ENCODE results near the gene CD4.
"Not testable (repeated sequence)": the region's sequence is repeated elsewhere in the genome, so short reads cannot be mapped to it uniquely, and the experiment has no call there.

Gene CD4

DNA sequence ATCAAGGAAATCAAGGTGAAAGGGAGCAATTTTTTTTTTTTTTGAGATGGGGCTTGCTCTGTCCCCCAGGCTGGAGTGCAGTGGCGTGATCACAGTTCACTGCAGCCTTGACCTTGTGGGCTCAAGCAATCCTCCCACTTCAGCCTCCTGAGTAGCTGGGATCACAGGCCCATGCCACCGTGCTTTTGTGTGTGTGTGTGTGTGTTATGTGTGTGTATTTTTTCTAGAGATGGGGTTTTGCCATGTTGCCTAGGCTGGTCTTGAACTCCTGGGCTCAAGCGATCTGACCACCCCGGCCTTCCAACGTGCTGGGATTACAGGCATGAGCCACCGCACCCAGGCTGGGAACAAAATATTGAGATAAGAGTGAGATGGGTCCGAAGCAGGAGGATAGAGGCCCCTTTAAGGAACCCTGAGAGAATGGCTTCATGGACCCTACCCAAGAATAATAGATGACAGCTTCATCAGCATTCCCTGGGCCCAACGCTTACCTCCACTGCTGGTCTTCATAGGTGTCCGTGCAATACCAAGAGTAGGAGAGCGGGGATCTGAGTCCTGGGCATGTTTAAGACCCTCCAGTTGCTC lies 60.7 kb downstream of the CD4 start:
- no peak for DNase-seq

DNA sequence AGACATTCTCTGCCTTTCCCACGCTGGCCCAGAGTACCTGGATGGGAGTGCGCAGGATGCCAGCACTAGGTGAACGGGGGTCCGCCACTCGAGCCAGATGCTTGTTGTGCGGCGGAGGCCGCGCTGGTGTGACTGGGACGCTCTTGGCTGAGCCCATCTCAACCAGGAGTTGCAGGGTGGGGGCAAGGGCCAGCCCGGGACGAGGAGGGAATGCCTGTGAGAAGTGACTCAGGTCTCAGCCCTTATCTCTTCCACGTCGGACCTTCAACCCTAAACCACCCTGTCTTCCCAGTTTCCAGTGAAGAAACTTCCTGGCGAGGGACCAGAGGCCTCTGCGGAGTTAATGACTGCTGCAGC lies 61.4 kb downstream of the CD4 start:
- no peak for DNase-seq

- DNase-seq, result peak; percentile 99
Observed at GRCh38 chr12:6851153-6851920, 62.0 kb downstream of the CD4 start, which contains the start of gene CDCA3. Gene CDCA3, minus strand, starts transcription at chr12:6851286. Its CDS starts 334 bp downstream, at chr12:6850952.

GRCh38 chr12:6851921-6852650 lies 62.8 kb downstream of the CD4 start, which contains the start of gene USP5:
Gene USP5, plus strand, starts transcription at chr12:6852150. Its CDS starts 30 bp downstream, at chr12:6852180.
- DNase-seq, result peak; percentile 100

GRCh38 chr12:6852651-6853354 lies 63.5 kb downstream of the CD4 start:
- peak; percentile 78 for DNase-seq

DNA sequence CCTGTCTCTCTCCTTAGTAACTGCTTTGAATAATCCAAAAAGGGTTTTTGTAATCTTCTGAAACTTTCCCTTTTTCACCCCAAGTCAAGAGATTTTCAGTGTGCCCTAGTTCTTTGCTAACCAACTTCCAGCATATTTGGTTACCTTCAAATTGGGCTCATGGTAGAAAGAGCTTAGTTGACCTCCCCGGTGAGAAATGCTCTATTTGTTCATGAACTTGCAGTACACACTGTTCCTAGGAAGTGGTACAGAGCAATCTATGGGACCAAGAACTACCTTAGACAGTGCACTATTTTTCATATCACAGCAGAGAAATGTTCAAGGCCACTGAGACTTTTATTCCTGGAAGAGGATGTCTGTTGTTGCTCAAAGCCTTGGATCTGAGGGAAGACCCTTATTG lies 64.3 kb downstream of the CD4 start:
- DNase-seq, result no peak

GRCh38 chr12:6854036-6854435 lies 64.7 kb downstream of the CD4 start:
- DNase-seq, result no peak

DNA sequence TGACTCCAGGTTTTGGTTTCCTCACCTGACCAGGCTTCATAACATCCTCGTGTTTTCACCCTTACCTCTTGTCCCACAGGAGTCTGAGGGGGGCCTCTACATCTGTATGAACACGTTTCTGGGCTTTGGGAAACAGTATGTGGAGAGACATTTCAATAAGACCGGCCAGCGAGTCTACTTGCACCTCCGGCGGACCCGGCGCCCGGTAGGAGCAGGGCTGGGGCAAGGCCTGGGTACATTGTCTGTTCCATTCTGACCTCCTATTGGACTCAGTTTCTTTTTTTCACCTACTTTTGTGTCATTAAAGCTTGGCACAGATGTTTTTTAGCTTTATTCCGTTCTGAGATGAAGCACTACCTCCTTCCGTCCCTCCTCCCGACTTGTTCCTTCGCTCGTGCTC lies 66.0 kb downstream of the CD4 start:
- DNase-seq, result no peak

GRCh38 chr12:6858799-6859198 lies 69.5 kb downstream of the CD4 start:
- DNase-seq, result no peak

- no peak for DNase-seq
Observed at GRCh38 chr12:6860116-6860515, 70.8 kb downstream of the CD4 start.

GRCh38 chr12:6860942-6861341 lies 71.6 kb downstream of the CD4 start:
- no peak for DNase-seq

GRCh38 chr12:6861391-6861790 lies 72.1 kb downstream of the CD4 start:
- DNase-seq, result no peak

GRCh38 chr12:6863033-6863432 lies 73.7 kb downstream of the CD4 start:
- DNase-seq, result no peak

DNA sequence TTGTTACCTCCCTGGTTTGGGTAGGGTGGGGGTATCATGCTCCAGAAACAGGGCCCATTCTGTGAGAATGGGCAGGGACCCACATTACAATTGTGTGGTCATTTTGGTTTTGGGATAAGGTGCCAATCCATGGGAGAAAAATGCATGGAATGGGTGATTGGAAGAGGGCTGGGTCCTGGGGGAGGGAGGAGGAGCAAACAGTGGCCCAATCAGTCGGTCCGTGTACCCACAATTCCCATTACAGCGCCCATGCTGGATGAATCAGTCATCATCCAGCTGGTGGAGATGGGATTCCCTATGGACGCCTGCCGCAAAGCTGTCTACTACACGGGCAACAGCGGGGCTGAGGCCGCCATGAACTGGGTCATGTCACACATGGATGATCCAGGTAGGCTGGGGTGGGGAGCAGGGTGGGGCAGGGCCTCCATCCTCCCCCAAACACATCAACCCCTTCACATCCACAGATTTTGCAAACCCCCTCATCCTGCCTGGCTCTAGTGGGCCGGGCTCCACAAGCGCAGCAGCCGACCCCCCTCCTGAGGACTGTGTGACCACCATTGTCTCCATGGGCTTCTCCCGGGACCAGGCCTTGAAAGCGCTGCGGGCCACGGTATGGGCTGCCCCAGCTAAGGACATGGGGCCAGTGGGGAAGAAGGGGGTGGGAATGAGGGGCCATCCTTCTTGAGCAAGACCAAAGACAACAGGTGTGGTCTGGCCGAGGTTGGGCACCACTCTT lies 74.4 kb downstream of the CD4 start:
- DNase-seq, result peak; percentile 39

DNA sequence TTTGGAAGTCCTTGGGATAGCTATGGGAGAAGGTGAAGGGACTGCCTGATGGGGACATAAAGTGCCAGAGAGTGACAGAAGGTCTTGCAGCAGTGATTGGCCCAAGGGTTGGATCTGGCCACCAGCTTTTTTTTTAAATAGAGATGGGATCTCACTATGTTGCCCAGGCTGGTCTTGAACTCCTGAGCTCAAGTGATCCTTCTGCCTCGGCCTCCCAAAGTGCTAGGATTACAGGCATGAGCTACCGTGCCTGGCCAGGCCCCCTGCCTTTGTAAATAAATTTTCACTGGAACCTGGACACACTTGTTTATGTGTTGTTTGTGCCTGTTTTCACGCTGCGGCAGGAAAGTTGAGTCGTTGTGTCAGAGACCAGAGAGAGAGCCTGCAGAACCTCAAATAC lies 76.0 kb downstream of the CD4 start:
- DNase-seq, result not testable (repeated sequence)

- no peak for DNase-seq
Observed at GRCh38 chr12:6866163-6866919, 77.0 kb downstream of the CD4 start.

DNA sequence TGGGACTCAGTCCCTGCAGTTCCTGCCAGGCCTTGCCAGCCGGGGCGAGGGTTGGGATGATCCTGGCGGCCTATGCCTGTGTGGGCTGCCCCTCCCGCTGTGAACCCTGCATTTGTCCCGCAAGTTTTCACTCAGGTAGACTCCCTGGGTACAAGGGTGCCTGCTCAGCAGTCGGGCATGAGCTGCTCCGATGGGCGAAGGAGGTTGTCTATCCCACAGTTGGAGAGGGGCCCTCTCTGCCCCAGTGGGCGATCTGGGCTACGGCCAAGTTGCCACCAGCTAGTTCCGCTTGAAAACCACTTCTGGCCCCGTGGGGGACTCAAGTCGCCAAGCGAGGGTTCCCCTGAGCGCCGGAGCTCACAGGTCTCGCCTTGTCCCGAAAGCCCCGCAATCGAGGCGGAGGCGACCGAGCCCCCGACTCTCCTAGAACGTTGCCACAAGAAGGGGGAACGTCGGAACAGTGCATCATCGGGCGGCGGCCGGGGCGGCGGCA lies 77.6 kb downstream of the CD4 start:
- no peak for DNase-seq

DNA sequence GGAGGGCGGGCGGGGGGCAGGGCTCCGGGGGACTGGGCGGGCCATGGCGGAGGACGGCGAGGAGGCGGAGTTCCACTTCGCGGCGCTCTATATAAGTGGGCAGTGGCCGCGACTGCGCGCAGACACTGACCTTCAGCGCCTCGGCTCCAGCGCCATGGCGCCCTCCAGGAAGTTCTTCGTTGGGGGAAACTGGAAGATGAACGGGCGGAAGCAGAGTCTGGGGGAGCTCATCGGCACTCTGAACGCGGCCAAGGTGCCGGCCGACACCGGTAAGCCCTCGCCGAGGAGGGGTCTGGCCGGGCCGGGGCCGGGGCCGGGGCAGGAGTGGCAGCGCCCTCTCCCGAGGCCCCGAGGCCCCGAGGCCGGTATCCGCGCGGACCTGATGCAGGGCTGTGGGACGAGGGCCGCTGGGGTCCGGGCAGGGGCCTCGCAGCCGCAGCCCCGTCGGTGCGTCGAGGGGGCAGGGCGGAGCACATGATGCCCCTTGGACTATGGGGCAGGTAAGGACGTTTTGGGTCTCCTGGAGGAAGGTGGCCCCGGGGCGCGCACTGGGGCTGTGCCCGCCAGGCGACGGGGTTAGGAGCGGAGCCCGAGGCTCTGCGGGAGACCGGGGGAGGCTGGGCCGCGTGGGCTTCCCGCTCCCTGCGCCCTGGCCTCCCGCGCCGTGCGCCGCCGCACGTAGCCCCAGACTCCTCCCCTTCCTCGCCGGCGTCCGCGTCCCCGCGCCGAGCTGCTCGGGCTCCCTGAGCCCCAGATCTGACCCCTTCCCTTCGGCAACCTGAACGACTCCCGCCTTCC lies 78.3 kb downstream of the CD4 start, which contains the start of gene TPI1:
Gene TPI1, plus strand, starts transcription at position 119 of the 798 bp plus-strand sequence. Its CDS starts 36 bp downstream, at position 155.
- peak; percentile 83 for DNase-seq

DNA sequence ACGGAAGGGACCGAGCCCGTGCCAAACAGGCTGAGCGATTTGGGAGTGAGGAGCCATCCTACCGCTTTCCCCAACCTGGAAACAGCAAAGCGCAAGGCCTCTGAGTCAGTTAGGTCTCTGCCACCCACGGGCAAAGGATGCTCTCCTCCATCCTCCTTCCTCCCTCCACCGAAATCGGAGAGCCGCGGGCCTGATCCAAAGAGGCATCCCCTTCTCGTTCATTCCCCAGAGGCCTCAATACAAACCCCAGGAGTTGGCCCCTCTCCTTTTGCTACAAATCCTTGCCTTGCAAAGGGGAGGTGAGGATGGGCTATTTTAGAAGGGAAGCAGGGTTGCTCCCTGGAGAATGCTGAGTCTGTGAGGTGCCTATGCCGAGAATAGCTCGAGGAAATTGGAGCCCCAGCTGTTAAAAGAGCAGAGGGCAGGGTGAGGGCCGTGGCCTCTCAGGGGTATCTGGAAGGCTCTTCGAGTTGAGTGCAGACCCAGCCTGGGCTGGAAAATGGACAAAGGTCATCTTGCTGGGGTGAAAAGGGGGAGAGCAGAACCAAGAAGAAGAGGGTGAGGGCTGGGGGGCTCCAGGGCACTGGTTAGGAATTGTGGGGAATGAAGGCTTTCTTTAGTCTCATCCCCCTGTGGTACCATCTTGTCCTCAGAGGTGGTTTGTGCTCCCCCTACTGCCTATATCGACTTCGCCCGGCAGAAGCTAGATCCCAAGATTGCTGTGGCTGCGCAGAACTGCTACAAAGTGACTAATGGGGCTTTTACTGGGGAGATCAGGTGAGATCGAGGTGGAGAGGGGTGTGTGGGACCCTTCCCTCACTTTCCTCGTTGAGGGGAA lies 79.1 kb downstream of the CD4 start:
- peak; percentile 28 for DNase-seq
